ENCODE measurements around the gene GPR176.

The GPR176 gene

GRCh38 chr15:39919748-39920509, at the start of gene GPR176:
TSS of gene GPR176 (minus strand) at chr15:39920266. CDS start at chr15:39920026, 240 bp downstream.
- no peak for DNase-seq

- no peak for DNase-seq
Measured at GRCh38 chr15:39969002-39969394, 48.9 kb upstream of the GPR176 start.

GRCh38 chr15:39968273-39969001, 48.4 kb upstream of the GPR176 start:
- DNase-seq: no peak

- DNase-seq: no peak
Measured at GRCh38 chr15:39966521-39966920, 46.5 kb upstream of the GPR176 start.

- DNase-seq: no peak
Measured at GRCh38 chr15:39963786-39964185, 43.7 kb upstream of the GPR176 start.

GRCh38 chr15:39961051-39961450, 41.0 kb upstream of the GPR176 start:
- no peak for DNase-seq

- no peak for DNase-seq
Measured at GRCh38 chr15:39960411-39960810, 40.3 kb upstream of the GPR176 start.

GRCh38 chr15:39959411-39959810, 39.3 kb upstream of the GPR176 start:
- no peak for DNase-seq

GRCh38 chr15:39957481-39957880, 37.4 kb upstream of the GPR176 start:
- no peak for DNase-seq

- no peak for DNase-seq
Measured at GRCh38 chr15:39953521-39953920, 33.5 kb upstream of the GPR176 start.

GRCh38 chr15:39951561-39951960, 31.5 kb upstream of the GPR176 start:
- no peak for DNase-seq

GRCh38 chr15:39948817-39949216, 28.8 kb upstream of the GPR176 start:
- no peak for DNase-seq

- no peak for DNase-seq
Measured at GRCh38 chr15:39947401-39948197, 27.5 kb upstream of the GPR176 start.

GRCh38 chr15:39946862-39947261, 26.8 kb upstream of the GPR176 start:
- no peak for DNase-seq

- no peak for DNase-seq
Measured at GRCh38 chr15:39944726-39945125, 24.7 kb upstream of the GPR176 start.

GRCh38 chr15:39942753-39943150, 22.7 kb upstream of the GPR176 start:
- no peak for DNase-seq

GRCh38 chr15:39942101-39942752, 22.2 kb upstream of the GPR176 start:
- DNase-seq: no peak

- DNase-seq: no peak
Measured at GRCh38 chr15:39939487-39940452, 19.7 kb upstream of the GPR176 start.

- DNase-seq: no peak
Measured at GRCh38 chr15:39937696-39938095, 17.6 kb upstream of the GPR176 start.

- DNase-seq: no peak
Measured at GRCh38 chr15:39936681-39937080, 16.6 kb upstream of the GPR176 start.

- DNase-seq: no peak
Measured at GRCh38 chr15:39936187-39936586, 16.1 kb upstream of the GPR176 start.

- no peak for DNase-seq
Measured at GRCh38 chr15:39935241-39935640, 15.2 kb upstream of the GPR176 start.

Measured in DMS153 (cell line).